GM21423 (cell line): ENCODE data around the gene ACAD9.

ENCODE experiments used
- ATAC-seq: cut with Tn5 transposase; IDR thresholded peaks from one replicate; pipeline ENCODE4 v1.9.1; 2021; ENCODE audit warnings: mild to moderate bottlenecking, moderate library complexity; ENCODE audit not compliant: unreplicated experiment

Gene ACAD9

DNA sequence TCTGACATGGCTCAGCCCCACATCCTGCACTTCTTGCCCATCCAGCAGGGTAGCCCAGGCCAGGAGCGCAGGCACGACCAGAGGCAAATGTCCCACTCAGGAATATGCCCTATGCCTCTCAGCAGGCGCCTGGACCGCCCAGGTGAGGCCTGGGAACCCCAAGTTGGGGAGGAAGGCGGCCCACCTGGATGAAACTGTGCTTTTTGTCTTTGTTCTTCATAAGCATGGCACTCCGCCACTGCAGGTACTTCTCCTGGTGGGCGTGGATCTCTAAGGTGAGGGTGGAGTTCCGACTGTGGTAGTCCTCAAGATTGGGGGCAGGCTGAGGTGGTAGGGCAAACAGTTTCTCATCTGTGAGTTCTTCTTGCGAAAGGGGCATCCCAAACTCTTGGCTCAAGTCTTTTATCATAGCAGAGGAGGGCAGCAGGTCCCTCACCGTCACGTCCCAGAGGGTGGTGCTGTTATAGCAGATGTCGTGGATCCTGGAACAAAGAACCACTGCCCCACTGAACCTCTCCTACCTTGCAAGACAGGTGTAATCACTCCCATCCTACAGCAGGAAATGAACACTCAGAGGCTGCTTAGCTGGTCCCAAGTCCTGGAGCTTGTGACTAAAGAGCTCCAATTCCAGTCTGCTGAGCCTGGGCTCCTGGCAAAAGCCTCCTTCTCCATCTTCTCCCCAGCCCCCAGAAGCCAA, 53.2 kb downstream of the ACAD9 start:
- no peak for ATAC-seq

DNA sequence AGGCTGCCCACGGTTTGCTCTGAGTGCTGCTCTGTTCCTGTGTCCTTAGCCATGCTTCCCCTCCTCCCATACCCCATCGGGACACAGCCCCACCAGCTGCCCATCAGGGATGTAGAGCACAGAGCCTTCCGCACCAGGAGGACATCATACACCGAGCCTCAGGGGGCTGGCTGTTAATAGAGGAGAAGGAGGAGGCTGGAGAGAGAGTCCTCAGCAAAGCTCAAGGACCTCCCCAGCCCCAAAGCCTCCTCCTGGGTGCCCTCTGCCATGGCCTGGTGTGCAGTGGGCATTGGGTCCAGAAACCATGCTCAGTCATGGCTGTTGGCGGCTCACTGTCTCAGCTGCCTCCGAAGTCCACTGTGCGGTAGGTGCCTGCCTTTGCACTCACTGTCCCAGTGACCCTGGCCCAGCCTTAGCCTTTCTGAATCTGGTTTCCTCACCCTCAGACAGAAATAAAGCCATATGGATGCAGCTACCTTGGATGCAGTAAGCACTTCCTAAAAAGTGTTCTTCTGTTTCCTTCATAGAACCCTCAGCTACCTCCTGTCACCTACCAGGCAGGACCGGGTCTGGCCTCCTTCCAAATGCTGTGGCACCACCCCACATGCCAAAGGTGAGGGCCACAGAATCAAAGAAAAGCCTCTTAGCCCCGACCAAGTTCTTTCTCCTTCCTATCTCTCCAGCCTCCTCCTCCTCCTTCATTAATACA, 53.9 kb downstream of the ACAD9 start:
- ATAC-seq, result no peak

DNA sequence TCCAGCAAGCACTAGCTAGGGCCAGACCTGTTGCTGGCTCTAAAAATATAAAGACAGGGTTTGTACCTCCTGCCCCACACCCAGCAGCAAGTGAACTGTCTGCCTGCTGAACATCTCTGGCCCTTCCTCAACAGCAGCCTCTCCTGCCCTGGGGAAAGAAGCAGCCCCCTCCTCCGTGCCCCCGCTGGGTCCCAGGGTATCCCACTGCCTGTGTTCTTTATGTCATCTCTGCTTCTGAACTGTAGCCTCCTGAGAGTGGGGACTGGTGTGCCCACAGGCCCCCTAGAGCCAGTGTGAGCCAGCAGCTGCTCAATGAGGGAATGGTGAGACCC, 54.5 kb downstream of the ACAD9 start:
- ATAC-seq, result no peak

DNA sequence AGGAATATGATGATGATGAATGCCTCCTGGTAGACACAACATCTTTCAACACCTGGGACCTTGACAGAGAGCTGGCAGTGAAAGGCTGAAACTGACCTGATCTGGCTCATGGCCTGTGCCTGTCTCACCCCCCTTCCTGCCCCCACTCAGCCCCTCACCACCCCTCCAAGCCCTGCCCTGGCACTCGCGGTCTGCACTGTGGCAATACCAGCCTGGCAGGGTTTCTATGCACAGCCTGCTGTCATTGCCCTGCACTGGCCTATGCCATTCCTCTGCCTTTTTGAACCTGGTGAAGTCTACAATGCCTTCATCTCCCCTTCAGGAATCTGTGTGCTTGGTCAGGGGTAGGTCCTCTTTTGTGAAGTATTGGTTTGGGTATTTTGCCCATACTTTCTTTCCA, 56.5 kb downstream of the ACAD9 start:
- no peak for ATAC-seq

DNA sequence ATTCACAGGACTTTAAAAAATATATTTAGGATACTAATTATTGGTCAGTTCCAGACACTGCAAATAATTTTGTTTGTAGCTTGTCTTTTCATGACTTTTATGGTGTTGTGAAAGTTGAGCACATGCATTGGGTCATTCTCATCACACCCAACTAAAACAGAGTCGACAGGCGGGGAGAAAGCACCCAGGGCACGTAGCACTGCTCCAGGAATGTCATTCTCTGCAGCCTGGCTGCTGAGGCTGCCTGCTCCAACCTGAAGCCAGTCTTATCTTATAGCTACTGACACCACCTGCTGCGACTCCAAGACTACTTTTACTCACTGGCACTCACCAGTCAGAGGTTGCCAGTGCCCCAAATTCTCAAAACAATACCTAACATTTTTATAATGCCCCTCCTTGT, 56.9 kb downstream of the ACAD9 start:
- no peak for ATAC-seq

DNA sequence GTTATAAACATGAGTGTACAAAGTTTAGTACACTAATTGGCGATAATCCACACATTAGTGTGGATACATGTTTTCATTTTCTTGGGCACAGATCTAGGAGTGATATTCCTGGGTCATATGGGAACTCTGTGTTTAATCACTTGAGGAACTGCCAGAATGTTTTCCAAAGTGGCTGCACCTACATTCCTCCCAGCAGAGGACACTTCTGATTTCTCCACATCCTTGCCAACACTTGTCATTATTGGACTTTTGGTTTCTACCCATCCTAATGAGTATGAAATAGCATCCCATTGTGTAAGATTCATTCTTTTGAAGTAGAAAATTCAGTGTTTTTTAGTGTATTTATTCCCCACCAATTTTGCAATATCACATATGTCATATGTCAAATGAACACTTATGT, 60.8 kb downstream of the ACAD9 start:
- ATAC-seq, result no peak

DNA sequence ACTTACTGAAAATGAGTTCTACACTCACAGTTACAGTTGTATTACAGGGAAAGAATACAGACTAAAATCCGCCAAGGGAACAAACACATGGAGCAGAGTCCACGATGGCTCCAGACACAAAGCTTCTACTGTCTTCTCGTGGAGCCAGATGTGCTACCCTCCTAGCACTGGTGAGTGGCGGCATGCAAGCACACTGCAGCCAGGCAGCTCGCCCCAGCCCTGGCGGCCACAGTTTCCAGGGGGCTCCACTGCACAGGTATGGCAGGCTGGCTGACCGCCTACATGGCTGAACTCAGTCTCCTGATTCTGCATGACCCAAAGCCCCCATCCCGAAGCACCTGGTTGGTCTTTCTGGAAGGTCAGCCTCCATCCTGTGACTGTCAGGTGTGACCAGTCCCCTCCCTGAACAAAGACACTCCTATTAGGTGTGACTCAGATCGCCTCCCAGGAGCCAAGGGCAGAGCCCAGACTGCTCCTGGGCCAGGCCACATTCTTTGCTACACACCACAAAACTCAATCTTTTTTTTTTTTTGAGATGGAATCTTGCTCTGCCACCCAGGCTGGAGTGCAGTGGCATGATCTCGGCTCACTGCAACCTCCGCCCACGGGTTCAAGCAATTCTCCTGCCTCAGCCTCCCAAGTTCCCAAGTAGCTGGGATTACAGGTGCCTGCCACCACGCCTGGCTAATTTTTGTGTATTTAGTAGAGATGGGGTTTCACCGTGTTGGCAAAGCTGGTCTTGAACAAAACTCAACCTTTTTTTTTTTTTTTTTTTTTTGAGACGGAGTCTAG, 62.9 kb downstream of the ACAD9 start:
- no peak for ATAC-seq

DNA sequence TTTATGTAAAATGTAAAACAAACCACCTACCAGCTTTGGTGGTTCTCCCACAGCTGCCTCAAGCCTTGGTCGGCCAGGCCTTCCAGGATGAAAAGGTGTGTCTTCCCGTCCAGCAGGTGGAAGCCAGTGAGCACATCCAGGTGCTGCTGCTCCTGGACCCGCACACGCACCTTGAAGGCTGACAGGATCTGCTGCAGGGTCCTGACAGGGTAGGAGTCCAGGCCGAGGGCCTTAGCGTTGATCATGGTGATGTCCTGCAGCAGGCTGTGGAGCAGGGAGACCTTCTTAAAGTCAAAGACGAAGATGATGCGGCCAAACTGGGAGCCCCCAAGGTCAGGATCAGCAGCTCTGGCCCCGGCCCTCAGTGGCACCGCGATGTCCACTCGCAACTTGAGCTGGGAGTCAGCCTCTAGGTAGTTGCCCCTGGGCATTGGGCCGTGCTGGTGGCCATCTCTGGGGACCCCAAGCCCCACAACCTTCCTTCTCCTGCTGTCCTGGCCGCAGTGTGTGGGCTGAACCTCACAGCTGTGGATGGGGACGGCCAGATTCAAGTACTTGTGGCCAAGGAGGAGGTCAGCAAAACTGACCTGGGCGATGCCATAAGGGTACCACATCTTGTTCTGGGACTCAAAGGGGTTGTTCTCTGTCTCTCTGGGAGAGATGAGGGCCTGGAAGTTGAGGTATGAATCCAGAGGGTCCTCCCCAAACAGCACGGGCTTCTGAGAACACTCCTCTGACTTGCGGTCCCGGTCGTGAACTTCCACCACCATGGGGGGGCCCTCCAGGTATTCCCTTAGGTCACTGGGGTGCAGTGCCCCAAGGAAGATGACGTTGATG, 65.8 kb downstream of the ACAD9 start:
- ATAC-seq, result no peak

DNA sequence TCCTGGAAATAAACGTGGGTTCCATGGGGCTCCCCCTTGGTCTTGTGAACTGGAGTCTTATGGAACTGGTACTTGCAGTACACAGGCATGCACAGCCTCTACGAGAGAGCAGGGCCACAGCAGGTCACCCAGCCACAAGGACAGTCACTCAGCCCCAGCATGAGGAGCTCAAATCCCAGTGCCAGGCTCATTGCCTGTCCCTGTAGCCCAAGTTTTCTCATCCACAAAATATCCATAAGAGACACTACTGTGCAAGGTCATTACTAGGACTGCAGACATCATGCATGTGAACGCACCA, 66.4 kb downstream of the ACAD9 start:
- no peak for ATAC-seq

DNA sequence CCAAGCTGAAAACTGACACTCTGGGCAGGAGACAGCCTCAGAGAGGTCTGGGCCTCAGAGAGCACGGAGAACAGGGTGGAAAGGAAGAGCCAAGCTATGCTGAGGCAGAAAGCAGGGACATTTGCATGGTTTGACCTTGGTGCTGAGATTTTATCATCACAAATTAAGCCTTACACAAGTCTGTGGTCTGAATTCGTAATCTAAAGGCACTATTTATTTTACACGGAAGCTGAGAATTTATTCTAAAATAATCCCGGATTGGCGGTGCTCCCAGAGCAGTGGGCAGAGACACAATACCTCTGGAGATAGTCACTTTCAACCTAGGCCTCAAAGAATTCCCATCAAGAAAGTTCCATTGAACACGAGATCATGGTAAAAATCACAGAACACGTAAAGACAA, 67.0 kb downstream of the ACAD9 start:
- no peak for ATAC-seq

DNA sequence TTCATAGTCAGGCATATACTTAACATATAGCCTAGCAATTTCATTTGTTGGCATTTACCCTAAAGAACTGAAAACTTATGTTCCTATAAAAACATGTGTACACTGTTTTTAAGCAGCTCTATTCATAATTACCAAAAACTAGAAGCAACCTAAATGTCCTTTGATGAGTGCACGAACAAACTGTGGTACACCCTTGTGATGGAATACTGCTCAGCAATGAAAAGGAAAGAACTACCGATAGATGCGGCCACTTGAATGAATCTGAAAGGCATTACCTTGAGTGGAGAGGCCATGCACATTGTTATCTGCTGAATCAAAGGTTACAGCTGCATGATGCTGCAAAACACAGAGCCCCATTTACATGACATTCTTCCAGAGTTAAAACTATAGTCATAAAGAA, 69.7 kb downstream of the ACAD9 start:
- ATAC-seq, result no peak

DNA sequence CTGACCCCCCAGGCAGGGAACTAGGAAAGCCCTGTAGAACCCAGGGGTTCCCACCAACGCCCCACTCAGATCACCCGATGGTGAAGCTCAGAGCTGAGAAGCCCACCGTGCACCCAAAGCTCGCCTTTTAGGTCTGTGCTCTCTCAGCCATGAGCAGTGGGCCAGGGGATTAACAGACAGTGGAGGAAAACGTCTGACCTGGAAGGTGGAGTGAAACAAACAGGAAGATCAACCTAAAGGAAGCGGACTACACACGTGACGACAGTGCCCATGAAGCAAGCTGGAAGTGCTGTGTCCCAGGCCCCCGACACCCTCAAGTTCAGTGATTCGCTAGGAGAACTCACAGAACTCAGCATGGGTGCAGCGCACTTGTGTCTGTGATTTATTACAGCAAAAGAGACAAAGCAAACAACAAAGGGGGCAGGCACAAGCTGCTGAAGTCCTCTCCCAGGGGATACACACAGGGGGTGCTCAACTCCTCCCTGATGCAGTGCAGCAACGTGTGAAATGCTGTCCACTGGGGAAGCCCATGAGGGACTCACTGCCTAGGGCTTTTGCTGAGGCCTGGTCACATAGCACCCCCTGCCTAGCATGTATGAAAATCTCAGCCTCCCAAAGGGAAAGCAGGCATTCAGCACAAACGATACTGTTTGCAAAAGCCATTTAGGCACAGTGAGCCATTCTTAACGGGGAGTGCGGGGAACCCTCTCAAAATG, 71.0 kb downstream of the ACAD9 start:
- ATAC-seq, result no peak

DNA sequence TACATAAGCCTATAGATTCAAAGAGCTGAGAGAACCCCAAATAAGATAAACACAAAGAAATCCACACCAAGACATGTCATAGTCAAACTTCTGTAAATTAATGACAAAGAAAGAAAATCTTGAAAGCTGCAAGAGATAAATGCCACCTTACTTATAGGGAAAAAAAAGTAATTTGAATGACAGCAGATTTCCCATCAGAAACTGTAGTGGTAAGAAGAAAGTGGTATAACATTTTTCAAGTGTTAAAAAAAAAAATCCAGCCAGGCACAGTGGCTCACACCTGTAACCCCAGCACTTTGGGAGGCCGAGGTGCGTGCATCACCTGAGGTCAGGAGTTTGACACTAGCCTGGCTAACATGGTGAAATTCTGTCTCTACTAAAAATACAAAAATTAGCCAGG, 77.0 kb downstream of the ACAD9 start:
- no peak for ATAC-seq
